GM19043 (cell line): ENCODE data around the gene CD320.
A peak's percentile ranks its signal among the peaks of the same experiment; 100 is the strongest.
"Not testable (repeated sequence)": the region's sequence is repeated elsewhere in the genome, so short reads cannot be mapped to it uniquely, and the experiment has no call there.

Source experiments
- ATAC-seq: cut with Tn5 transposase; IDR thresholded peaks from one replicate; pipeline ENCODE4 v1.9.1; 2021; ENCODE audit warnings: low read depth; ENCODE audit not compliant: unreplicated experiment

Gene CD320

DNA sequence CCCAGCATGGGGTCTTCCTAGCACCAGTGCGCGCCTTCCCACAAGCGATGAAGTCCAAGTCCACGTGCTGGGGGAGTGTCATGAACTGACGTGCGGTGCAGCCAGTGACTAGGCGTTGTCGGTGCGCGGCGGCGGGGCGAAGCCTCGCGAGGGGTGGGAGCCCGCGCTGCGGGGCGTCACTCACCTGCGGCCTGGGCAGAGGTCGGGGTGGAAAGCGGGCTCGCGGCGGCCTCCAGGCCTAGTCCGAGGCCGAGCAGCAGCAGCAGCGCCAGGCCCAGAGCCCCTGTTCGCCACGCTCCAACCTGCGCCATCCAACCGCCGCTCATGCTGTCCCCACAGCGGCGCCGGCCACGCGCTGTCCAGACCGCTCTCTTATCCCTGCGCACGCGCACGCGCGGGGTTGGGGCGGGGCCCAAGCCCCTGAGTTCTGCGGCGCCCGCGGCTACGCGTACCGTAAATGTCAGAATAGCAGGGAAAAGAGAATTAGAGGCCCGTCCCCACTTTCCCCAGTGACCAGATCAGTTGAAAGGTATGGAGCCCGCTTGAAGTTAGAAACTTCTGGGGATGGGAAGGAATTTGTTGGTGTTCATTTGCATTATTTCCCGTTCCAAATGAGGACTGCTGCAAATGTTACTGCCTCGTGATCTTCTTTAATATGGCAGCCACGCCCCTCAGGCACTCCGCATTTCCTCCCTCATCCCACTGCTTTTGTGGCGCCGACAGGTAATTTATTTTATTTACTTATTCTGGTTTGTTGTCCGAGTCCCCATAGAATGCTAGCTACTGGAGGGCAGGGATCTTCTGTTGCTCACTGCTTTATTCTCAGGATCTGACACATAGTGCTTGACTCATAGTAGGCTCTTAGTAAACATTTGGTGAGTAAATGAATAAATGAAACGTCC, at the start of gene CD320:
Gene CD320, minus strand, starts transcription at position 394 of the 902 bp plus-strand sequence. Its CDS starts 68 bp downstream, at position 326.
- peak; percentile 82 for ATAC-seq

DNA sequence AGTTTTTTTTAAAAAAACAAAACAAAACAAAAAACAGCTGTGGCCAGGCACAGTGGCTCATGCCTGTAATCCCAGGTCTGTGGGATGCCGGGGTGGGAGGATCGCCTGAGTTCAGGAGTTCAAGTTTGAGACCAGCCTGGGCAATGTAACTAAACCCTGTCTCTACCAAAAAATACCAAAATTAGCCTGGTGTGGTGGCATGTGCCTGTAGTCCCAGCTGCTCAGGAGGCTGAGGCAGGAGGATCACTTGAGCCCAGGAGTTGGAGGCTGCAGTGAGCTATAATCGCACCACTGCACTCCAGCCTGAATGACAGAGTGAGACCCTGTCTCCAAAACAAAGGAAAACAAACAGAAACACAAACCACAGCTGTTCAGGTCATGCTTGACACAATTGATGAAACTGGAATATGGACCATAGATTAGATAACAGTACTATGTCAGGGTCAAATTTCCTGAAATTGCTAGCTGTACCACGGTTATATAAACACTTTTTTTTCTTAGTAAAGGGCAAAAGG, 48.9 kb upstream of the CD320 start:
- no peak for ATAC-seq

DNA sequence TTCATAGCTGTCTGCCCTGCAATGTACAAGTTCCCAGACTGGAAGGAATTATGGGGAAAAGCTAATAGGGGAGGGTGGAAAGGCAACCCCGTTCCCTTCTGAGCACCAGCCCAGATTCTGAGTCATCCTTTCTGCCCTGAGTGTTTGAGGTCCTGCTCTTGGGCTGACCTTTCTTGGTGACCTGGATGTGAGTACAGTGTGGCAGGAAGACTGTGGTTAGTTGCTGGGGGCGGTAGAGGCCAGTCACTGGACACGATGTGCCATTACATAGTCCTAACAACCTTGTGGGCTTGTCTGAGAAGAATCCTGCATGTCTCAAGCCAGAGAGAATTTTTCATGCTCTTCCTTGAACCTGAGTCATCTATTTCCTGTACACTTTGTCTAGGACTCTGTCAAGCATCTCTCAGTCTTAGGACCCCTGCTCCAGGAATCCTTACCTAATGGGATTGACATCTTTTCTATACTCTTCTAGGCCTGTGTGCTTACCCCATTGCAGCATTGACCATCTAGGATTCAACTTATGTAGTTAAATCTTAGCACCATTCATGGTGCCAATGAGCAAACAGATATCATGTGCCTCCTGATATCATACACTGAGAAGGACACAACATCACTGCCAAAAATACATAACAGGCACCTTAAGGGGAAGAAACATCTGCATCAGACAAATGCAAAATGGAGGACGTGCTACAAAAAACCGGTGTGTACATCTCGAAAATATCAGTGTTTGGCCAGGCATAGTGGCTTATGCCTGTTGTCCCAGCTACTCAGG, 47.7 kb upstream of the CD320 start:
- ATAC-seq, result no peak

DNA sequence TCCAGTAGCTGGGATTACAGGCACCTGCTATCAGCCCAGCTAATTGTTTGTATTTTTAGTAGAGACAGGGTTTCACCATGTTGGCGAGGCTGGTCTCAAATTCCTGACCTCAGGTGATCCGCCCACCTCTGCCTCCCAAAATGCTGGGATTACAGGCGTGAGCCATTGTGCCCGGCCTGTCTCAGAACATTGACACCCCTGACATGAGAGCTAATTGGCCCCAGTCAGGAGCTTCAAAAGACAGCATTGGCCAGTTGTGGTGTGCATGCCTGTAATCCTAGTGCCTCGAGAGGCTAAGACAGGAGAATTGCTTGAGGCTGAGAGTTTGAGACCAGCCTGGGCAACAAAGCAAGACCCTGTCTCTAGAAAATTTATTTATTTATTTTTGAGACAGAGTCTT, 44.7 kb upstream of the CD320 start:
- ATAC-seq, result not testable (repeated sequence)

DNA sequence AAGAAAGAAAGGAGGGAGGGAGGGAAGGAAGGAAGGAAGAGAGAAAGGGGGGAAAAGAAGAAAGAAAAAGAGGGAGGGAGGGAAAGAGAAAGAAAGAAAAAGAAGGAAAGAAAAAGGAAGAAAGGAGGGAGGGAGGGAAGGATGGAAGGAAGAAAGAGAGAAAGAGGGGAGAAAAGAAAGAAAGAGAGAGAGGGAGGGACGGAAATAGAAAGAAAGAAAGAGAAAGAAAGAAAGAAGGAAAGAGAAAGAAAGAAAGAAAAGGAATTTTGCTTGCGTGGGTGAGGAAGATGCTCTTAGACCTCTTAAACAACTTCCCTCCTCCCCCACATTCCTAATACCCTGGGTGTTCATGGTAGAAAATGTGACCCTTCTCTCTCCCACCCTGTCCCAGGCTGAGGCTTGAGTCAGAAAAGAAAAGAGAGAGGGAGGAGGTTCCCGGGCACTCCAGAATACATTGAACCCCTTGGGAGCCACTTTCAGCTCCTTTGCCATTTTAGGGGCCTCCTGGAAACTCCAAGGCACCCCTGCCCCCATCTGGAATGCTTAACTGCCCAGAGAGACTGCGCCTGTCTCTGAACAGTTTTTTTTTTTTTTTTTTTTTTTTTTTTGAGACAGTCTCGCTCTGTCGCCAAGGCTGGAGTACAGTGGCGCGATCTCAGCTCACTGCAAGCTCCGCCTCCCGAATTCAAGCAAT, 44.1 kb upstream of the CD320 start:
- no peak for ATAC-seq

DNA sequence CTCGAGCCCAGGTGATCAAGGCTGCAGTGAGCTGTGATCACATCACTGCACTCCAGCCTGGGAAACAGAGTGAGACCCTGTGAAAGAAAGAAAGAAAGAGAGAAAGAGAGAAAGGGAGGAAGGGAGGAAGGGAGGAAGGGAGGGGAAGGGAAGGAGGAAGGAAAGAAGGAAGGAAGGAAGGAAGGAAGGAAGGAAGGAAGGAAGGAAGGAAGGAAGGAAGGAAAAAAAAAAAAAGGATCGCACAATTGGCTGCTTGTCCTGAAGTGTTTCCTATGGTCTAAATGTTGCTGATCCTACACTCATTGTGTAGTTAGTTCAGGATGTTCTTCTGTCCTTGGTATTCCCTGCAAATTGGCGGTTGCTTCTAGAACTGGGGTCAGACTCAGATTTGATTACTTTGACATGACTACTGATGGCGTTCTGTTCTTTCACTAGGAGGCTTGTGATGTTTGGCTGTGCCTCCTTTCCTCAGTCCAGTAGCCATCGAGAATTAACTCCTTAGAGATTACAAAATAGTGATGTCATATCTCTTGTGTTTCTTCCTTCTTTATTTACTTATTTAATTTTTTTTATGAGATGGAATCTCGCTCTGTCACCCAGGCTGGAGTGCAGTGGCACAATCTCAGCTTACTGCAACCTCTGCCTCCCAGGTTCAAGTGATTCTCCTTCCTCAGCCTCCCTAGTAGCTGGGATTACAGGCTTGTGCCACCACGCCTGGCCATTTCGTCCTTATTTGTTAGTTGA, 41.6 kb upstream of the CD320 start:
- ATAC-seq, result not testable (repeated sequence)

DNA sequence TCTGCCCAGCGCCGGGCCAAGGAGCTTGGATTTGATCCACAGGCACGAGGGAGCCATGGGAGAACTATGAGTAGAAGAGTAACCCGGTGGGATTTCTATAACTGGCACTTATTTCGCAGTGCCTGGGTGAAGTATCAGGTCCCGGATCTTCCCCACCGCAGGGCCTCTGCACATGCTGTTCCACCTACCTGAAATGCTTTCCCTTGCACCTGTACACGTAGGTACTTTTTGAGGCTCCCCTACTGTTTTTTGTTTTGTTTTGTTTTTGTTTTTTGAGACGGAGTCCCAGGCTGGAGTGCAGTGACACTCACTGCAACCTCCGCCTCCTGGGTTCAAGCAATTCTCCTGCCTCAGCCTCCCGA, 35.3 kb upstream of the CD320 start:
- ATAC-seq, result no peak

DNA sequence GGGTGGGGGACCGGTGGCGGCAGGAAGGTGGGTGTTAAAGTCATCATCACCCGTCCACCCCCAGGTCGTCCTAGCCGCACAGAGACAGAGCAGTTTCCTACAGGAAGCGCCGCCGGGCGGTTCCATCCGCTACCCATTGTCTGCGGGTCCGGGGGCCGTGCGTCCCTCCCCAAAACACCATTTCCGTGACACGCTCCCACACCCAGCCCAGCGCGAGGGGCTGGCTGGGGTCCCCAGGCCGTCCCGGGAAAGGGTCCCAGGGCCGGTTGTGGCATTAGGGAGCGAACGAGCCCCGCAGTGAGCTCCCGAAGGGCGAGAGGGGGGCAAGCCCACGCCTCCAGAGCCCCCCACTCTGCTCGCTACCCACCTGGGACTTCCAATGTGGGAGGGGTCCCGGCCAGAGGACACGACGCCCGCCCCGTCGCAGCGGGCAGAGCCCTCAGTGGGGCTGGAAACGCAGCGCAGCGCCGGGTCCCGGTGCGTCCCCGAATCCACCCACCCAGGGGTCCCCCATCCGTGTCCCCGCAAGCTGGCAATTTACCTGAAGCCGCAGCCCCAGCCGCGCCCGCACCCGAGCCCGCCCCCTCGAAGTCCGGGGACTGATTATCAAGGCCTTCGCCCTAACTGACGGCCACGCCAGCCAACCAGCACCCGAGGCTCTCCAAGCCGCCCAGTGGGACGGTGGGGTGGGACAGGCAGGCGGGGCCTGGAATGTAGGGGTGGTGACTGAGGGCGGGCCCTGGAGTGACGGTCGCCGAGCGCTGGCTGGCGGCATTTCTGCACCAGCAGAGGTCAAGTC, 34.7 kb upstream of the CD320 start, which contains the start of gene KANK3:
Gene KANK3, minus strand, starts transcription at position 579 of the 799 bp plus-strand sequence. CDS start 5,434 bp downstream, outside the sequence.
- peak; percentile 82 for ATAC-seq

DNA sequence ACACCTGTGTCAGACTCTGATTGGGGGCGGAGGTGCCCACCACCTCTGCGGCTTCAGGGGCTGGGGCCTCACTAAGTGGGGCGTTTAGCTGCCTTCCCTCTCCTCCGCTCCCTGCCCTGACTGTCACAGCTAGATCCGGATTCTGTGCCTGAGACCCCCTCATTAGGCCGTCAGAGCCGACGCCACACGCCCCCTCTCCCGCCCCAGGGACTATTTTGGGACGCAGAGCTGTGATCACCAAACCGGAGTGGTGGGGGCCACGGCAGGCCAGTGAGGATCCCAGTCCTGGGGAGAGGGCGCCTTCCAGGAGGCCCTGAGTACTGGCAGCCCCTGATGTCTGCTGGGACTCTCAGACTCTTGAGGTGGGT, 34.1 kb upstream of the CD320 start:
- no peak for ATAC-seq

DNA sequence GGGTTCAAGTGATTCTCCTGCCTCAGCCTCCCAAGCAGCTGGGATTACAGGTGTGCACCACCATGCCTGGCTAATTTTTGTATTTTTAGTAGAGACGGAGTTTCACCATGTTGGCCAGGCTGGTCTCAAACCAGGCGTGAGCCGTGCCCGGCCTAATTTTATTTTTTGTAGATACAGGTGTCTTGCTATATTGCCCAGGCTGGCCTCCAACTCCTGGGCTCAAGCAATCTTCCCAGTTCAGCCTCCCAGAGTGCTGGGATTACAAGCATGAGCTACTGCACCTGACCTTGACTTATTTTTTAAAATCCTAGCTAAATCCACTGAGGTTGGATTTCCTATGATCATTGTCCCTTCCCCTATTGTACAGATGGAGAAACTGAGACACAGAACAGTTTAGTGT, 33.3 kb upstream of the CD320 start:
- ATAC-seq, result not testable (repeated sequence)

DNA sequence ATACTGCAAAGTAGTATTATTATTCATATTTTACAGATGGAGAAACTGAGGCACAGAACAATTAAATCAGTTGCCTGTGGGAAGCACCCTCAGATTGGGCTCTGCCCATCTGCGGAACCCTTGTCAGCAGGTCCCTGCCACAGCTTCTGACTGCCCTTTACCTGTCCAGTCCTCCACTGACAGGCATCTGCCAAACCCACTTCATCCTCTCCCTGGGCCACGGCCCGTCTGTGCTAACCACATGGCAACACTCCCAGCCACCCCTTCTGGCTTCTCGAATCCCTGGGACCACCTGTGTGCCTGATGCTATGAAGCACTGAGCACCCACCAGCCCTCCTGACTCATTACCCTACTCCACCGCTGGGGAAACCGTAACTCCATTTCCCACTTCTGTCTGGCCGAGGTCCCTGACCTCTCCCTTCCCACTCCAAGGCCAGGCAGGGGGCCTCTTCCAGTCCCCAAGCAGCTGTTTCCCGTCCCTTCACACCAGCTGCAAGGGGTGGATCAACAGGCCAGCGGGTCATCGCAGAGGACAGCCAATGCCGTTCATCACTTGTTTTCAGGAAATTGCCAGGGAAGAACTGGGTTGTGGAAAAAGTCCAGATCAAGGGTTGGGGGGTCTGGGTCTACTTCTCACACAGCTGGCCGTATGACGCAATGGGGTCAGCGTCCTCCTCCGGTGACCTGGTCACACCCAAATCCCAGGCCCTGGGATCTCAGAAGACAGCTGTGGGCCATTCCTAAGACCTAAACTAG, 32.4 kb upstream of the CD320 start:
- ATAC-seq, result no peak

DNA sequence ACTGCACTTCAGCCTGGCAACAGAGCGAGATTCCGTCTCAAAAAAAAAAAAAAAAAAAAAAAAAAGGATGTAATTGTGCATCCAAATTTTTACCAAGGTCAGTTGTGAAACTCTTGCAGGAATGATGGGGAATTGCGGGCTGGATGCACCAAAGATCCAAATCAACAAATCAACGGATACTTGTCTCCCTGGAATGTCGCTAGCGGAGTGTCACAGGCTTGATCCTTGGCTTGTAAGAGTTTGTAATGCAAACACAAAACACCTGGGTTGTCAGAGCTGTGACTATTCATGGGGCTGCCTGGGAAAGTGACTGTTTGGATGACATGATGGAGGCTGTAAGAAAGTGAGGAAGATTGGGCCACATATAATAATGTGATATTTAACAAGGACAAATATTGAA, 30.7 kb upstream of the CD320 start:
- no peak for ATAC-seq

DNA sequence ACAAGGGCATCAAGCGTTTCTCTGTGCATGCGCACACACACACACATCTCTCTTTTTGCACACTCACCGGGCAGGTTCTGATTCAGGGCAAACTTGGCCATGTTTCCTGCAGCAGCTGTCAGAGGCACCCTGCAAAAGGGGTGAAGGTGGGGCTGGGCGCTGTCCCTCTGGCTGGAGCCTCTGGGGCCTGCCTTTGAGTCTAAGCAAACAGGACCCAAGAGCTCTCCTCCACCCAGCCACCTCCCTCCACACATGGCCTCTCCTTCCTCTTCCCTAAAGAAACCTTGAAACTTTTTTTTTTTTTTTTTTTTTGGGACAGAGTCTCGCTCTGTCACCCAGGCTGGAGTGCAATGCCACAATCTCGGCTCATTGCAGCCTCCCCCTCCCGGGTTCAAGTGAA, 29.6 kb upstream of the CD320 start:
- no peak for ATAC-seq

DNA sequence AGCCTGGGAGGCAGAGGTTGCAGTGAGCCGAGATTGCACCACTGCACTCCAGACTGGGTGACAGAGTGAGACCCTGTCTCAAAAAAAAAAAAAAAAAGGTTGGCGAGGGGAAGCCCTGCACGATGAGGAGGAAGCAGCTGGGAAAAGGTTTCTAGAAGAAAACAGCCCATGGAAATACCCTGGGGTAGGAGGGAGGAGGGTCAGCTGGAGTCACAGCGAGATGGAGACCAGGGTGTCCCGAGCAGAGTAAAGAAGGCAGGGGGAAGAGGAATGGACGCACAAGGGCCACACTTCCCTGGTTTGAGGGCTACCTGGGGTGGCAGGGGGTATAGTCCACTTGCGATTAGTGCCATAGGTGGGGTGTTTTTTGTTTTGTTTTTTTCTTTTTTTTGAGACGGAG, 28.5 kb upstream of the CD320 start:
- ATAC-seq, result no peak

DNA sequence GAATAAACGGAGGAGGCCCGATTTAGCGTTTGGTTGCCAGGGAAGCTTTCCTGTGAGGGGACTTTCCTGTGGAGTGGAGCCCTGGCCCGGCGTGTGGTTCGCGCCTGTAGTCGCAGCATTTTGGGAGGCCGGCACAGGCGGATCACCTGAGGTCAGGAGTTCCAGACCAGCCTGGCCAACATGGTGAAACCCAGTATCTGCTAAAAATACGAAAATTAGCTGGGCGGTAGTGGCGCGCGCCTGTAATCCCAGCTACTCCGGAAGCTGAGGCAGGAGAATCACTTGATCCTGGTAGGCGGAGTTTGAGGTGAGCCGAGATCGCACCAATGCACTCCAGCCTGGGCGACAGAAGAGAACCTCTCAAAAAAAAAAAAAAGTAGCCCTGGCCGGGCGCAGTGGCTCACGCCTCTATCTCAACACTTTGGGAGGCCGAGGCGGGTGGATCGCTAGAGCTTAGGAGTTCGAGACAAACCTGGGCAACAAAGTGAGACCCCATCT, 28.0 kb upstream of the CD320 start:
- ATAC-seq, result no peak

DNA sequence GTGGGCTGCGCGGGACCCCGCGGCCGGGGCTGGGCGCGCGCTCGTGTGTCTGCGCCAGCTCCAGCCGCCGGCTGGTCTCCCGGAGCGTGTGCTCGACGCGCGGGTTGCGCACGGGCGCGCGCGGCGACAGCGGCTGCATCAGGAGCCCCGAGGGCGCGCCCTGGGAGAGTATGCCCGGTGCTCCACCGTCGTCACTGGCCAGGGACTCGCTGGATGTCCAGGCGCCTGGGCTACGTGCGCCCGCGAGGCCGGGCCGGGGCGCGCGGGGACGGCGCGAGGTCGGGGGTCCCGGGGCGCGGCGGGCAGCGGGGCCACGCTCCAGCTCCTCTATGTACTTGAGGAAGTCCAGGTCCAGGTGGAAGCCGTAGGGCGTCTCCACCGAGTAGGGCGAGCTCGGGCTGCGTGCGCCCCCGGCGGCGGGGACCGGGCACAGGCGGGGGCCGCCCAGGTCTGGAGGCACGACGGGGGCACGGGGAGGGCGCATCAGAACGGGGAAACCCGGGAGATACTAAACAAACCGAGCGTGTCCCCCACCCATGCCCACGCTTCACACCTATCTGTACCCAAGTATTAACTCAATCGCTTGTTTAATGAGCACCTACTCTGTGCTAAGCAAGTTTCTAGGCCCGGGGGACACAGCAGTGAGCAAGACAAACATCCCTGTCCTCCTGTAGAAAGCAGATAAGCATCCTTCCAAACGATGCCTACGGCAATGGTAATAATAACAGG, 27.3 kb upstream of the CD320 start:
- no peak for ATAC-seq

DNA sequence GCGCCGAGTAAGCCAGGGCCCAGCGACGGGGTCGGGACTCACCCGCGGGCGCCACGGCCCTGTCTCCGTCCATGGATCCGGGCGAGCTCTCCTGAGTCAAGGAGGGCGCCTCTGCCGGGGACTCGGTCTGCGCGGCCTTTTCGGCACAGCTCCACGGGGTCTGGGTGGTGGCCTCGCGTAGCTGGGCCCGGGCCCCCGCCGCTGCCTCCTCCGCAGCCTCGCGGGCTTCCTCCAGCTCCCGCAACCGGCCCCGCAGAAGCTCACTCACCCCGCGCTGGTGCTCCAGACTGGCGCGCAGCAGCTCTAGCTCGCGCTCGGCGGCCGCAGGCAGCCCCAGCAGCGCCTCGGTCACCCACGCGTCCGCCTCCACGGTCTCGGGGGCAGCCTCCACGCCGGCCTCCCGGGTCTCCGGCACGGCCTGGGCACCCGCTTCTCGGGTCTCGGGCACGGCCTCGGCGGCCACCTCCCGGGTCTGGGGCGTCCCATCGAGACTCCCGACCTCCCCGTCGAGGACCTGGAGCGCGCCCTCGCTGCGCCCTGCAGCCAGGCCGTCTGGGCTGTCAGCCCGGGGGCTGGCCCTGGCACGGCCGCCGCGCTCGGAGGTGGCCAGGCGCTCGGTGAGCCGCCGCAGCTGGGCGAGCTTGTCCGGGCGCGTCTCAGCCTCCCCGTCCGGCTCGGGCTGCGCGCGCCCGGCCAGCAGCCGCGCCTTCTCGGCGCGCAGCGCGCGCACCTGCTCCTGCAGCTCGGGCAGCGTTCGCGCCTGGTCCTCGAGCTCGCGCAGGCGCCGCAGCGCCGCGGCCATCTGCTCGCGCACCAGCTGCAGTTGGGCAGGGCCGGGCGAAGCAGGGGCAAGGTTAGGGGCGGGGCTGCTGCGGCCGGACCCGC, 26.5 kb upstream of the CD320 start:
- no peak for ATAC-seq
